HG02884 (cell line): ENCODE results near the gene ANKFY1.
"Not testable (repeated sequence)": the region's sequence is repeated elsewhere in the genome, so short reads cannot be mapped to it uniquely, and the experiment has no call there.

Source experiments
- ATAC-seq: cut with Tn5 transposase; IDR thresholded peaks from one replicate; pipeline ENCODE4 v1.9.1; 2021; ENCODE audit warnings: mild to moderate bottlenecking, moderate library complexity; ENCODE audit not compliant: unreplicated experiment

Gene ANKFY1

GRCh38 chr17:4262703-4263102 is 1.1 kb downstream of the ANKFY1 start:
- ATAC-seq = no peak

- ATAC-seq = no peak
Measured at GRCh38 chr17:4261452-4261851, 2.3 kb downstream of the ANKFY1 start.

- ATAC-seq = no peak
Measured at GRCh38 chr17:4258867-4259266, 4.9 kb downstream of the ANKFY1 start.

GRCh38 chr17:4256952-4257351 is 6.8 kb downstream of the ANKFY1 start:
- no peak for ATAC-seq

GRCh38 chr17:4255271-4255670 is 8.5 kb downstream of the ANKFY1 start:
- ATAC-seq = not testable (repeated sequence)

DNA sequence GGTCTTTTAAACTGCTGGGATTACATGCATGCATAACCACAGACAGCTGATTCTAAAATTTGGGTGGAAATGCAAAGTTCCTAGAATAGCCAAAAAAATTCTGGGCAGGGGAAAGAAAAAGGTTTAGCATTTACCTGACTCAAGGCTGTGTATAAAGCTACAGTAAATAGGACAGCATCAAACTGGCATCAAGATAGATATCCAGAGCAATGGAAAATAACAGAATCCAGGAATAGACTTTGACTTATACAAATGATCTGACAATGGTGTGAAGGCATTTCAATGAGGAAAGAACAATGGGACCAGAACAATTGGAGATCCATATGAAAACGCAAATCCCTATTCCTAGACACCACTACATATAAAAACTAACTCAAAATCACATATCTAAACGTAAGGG is 12.9 kb downstream of the ANKFY1 start:
- no peak for ATAC-seq

DNA sequence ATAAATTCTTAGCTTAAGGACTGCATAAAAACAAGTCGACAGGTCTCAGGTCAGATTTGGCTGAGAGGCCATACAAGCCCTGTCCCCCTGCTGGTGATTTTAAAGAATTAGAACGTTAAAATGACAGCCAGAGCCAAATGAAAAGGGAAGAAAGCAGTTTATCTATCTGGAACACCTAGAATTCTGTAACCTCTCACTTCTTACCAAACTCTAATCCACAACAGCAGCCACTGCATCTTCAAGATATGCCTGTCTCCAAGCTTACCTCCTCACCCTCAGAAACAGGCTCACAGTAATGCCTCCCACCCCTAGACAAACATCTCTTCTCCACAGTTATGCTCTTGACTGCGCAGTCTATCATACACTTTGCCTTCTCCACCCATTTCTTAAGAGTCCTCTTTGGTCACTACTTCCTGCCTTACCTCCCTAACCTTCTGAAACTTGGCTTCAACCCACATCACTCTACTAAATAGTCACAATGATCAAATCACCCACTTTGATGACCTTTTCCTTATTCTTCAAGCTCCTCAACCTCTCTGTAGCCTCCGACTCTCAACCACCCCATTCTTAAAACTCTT is 14.2 kb downstream of the ANKFY1 start:
- no peak for ATAC-seq

GRCh38 chr17:4248504-4249277 is 15.1 kb downstream of the ANKFY1 start:
- no peak for ATAC-seq

- ATAC-seq = no peak
Measured at GRCh38 chr17:4247971-4248388, 15.8 kb downstream of the ANKFY1 start.

GRCh38 chr17:4247361-4247970 is 16.3 kb downstream of the ANKFY1 start:
- ATAC-seq = no peak

- ATAC-seq = no peak
Measured at GRCh38 chr17:4246674-4247073, 17.1 kb downstream of the ANKFY1 start.

- no peak for ATAC-seq
Measured at GRCh38 chr17:4241535-4241934, 22.2 kb downstream of the ANKFY1 start.

DNA sequence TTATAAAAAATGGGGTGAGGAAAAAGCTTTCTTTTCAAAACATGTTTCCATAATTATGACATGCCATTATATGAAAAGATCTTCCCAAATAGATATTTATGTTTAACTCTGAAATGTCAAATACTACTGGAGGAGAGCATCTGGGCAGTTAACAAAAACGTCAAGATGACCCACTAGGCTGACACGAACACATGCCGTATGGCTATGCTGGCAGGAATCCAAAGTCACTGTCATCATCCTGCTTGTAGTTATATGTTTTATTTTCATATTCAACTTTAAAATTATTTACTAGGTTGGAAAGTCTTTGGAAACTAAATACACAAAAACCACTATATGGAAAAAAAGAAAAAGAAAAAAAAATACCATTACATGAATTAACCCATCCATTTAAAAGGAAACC is 27.3 kb downstream of the ANKFY1 start:
- no peak for ATAC-seq

DNA sequence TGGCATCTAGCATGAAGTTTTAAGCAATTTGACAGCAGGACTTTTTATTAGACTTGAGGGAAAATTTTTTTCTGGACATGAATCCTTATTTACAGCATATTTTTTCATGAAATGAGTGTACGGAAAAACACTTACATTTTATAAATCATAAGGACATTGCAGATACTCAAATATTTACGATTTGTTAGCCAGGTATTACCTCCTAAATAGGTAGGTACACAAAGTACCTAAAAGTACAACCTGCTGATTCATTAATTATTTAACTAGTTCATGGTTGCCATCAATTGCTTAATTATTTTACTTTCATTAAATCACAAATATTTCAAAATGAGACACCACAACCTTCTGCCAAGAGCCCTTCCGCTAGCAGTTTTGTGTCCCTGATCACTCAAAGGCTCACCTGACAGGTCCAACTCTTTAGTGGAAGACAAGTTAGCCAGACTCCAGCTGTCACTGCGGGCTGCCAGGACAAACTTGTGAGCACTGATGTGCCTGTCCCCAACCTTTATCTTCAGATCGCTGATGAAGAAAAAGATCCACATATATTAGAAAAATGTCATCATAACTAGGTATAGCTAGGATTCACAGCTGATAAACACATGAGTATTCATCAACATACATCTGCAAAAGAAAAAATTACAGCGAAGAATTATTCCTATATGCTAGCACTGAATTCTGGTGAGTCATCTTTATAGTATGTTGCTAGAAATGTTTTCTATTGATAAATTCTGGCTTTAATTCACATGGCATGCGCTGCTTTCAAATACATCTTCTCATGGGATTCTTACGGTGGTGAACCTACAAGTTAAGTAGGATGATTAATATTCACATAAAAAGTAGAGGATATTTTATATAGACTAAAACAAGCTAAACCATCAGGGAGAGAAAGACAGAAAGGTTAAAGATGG is 28.2 kb downstream of the ANKFY1 start:
- ATAC-seq = no peak

- ATAC-seq = no peak
Measured at GRCh38 chr17:4234401-4234800, 29.4 kb downstream of the ANKFY1 start.

- ATAC-seq = no peak
Measured at GRCh38 chr17:4233668-4234258, 30.0 kb downstream of the ANKFY1 start.

DNA sequence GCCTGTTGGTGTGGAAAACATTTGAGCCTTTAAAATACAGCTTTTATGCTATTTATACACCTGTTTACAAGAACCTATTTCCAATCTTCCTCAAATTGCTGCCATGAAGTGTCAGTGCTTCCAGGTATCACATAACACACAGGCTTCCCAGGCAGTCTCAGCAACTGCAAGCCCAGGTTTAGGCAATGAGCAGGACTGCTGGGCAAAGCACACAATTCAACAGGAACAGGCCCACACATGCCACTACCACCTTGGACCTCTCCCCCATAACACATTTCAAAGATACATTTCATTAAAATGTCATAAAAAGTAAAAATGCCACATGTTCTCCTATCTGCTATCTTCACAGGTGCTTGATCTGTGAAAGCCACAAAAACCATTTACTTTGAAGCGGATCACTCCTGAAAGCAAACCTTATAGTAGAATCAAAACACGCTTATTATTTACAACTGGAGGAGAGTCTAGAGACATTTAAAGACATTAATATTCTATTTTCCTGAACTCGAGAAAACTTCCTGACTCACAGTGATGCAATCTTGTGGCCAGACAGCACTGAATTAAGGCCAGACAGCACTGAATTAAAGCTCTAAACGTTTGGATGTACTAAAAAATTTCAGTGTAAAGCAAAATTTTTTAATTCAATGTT is 31.5 kb downstream of the ANKFY1 start:
- ATAC-seq = no peak

DNA sequence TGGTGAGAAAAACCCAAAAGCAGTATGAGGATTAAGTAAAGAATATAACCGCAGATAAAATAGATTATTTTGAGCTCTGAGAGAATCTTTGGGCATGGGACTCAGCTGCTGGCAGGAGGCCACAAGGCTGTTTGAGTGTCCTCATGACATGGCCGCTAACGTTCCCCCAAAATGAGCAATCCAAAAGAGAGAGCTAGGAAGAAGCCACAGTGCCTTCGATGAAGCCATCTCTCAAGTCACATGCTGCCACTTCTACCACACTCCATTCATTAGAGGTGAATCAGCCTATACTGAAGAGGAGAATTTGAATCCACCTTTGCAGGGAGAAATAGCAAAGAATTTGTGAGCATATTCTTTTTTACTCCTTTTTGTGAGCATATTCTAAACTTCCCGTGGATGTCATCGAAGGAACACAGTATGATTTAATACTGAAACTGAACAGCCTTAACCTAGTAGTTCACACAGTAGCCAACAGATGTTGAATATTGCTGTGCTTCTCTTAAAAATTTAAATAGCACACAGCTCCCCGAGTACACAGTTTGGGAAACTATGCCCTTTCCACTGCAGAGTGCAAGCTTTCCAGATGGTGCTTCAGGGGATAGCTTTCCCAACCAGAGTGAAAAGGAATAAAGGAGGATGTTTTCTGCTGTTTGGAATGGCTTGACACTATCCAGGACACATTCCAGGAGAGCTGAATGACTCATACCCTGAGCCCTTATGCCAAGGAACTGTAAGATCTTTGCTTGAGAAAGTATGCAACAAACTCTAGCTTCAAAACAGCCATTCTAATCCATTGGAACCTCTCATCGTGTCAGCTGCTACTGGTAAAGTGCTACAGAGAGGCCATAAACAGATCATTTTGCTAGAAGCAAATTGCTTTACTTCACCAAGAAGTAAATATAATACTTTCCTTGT is 33.9 kb downstream of the ANKFY1 start:
- ATAC-seq = no peak

DNA sequence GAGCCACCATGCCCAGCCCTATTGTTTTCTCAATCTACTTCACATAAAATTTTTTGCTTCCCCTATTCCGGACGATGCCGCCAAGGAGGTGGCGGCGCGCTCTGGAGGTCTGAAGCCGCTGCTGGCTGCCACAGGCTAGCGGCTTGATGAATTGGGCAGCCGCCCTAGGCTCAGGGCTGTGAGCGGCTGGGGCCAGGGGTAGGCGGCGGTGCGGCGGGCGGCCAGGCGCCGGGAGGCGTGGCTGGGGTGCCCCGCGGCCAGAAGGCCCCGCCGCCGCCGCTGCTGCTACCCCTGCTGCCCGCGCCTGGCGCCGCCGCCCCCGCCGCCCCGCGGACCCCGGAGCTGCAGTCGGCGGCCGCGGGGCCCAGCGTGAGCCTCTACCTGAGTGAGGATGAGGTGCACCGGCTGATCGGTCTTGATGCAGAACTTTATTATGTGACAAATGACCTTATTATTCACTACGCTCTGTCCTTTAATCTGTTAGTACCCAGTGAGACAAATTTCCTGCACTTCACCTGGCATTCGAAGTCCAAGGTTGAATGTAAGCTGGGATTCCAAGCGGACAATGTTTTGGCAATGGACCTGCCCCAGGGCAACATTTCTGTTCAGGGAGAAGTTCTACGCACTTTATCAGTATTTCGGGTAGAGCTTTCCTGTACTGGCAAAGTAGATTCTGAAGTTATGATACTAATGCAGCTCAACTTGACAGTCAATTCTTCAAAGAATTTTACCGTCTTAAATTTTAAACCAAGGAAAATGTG is 41.7 kb downstream of the ANKFY1 start:
- ATAC-seq = no peak
